CD4-positive, alpha-beta T cell (primary cell): ENCODE measurements around the gene INSIG1. TPM values are rescaled to one million over a fixed set of nuclear protein-coding genes. Genes with fewer than 3 reads are reported as not detected.

Experiments used
- ATAC-seq: fragments of 200-7000 bp; cut with Tn5 transposase; one replicate; pipeline ENCODE4 v1.10.0; 2022; ENCODE audit warnings: mild to moderate bottlenecking; ENCODE audit not compliant: poor library complexity
- CTCF ChIA-PET: fragments of 350-600 bp; sonication (Branson Sonifier 250); formaldehyde crosslinking; loops from one replicate; lab custom pipeline; 2021; ENCODE audit warnings: antibody characterized with exemption, inconsistent platforms; lab: Charles Lee
- POLR2A ChIA-PET: fragments of 350-600 bp; sonication (Branson Sonifier 250); formaldehyde crosslinking; loops from one replicate; lab custom pipeline; 2021; ENCODE audit warnings: antibody characterized with exemption, inconsistent platforms; lab: Charles Lee
- DNase-seq, 14 experiments: peaks; one replicate each; pipeline ENCODE4 v3.0.0-alpha.2; 2013 to 2020; ENCODE audit warnings: mixed read lengths in 2 of 14
- H3K27ac ChIP-seq, 2 donors: one replicate each; pipeline versions ENCODE4 v1.5.1 to v1.7.0; 2013; ENCODE audit warnings: low read length in 2 of 2, low read depth in 1 of 2, mild to moderate bottlenecking in 1 of 2
- H3K27me3 ChIP-seq, 2 experiments: 1 replicate in 1 of 2; 2 replicates in 1 of 2; pipeline versions ENCODE4 v1.6.1 to v1.7.0; 2013; ENCODE audit warnings: low read length in 2 of 2, control low read depth in 1 of 2, mild to moderate bottlenecking in 1 of 2, moderate library complexity in 1 of 2; ENCODE audit not compliant: insufficient read depth in 2 of 2, control insufficient read depth in 1 of 2
- H3K36me3 ChIP-seq: one replicate; pipeline ENCODE4 v1.6.1; 2013; ENCODE audit warnings: low read length, control low read depth; ENCODE audit not compliant: insufficient read depth
- H3K4me1 ChIP-seq: one replicate; pipeline ENCODE4 v1.6.1; 2013; ENCODE audit warnings: low read length, control low read depth; ENCODE audit not compliant: insufficient read depth
- H3K4me3 ChIP-seq: one replicate; pipeline ENCODE4 v1.5.1; 2013; ENCODE audit warnings: mild to moderate bottlenecking, low read length, moderate library complexity
- H3K9me3 ChIP-seq, 2 experiments: 1 replicate in 1 of 2; 2 replicates in 1 of 2; pipeline versions ENCODE4 v1.6.1 to v1.7.0; 2013; ENCODE audit warnings: low read length in 2 of 2, mild to moderate bottlenecking in 2 of 2, control low read depth in 1 of 2, moderate library complexity in 1 of 2; ENCODE audit not compliant: control insufficient read depth in 1 of 2, insufficient read depth in 1 of 2
- H3K27ac Mint-ChIP-seq: one replicate; pipeline ENCODE4 v1.8.0; 2020; ENCODE audit warnings: mixed read lengths
- H3K27me3 Mint-ChIP-seq: one replicate; pipeline ENCODE4 v1.8.0; 2021; ENCODE audit warnings: mixed read lengths
- H3K36me3 Mint-ChIP-seq: one replicate; pipeline ENCODE4 v1.8.0; 2021; ENCODE audit warnings: low read depth, mixed read lengths
- H3K4me1 Mint-ChIP-seq: one replicate; pipeline ENCODE4 v1.8.0; 2021; ENCODE audit warnings: low read depth, mixed read lengths
- H3K4me3 Mint-ChIP-seq: one replicate; pipeline ENCODE4 v1.8.0; 2020; ENCODE audit warnings: mild to moderate bottlenecking, mixed read lengths
- H3K9me3 Mint-ChIP-seq: one replicate; pipeline ENCODE4 v1.8.0; 2020; ENCODE audit warnings: mixed read lengths
- CTCF ChIP-seq: fragments of 200-600 bp; IDR thresholded peaks from one replicate; pipeline ENCODE4 v1.8.0; 2022; ENCODE audit warnings: antibody characterized with exemption, mild to moderate bottlenecking
- intact Hi-C, 2 experiments: fragments of 100-400 bp; cut with DNase I in 1 of 2; cut with micrococcal nuclease in 1 of 2; formaldehyde crosslinking; loops; one replicate each; pipeline versions ENCODE4 v1.15.1 to v1.9.0; 2023 to 2025; cut with DNase I, micrococcal nuclease
- total RNA-seq, 174 experiments: library from RNA in 2 of 174; stranded (reverse) in 2 of 174; gene quantifications; one replicate each; pipeline ENCODE4 v1.2.3 and lab custom pipeline; 2021 to 2026

The INSIG1 gene
- total RNA-seq, 2 experiments from 2014 or later, result 58.1 to 60.9 TPM

GRCh38 chr7:155322530-155322929, 24.9 kb downstream of the INSIG1 start:
- ChIA-PET POLR2A (no interaction called here), CTCF (no interaction called here)
- H3K36me3 ChIP-seq, result no peaks in the 10 kb centered on the region
- Mint-ChIP-seq H3K4me3 (no peak overlapping the region), H3K9me3 (peaks cover 2% of the 10 kb centered on the region), H3K4me1 (no peaks in the 10 kb centered on the region), H3K27me3 (peaks cover 11% of the 10 kb centered on the region), H3K27ac (no peak overlapping the region), H3K36me3 (no peaks in the 10 kb centered on the region)
- peaks cover 0 to 3% of the 10 kb centered on the region in 2 experiments for H3K27me3 ChIP-seq
- no peak for TF ChIP-seq CTCF
- no peak overlapping the region for H3K27ac ChIP-seq
- ATAC-seq (no peak), DNase-seq (no peak)
- intact Hi-C loops, result no loop called here
- H3K4me1 ChIP-seq, result no peaks in the 10 kb centered on the region
- H3K4me3 ChIP-seq, result no peak overlapping the region
- peaks cover 0 to 12% of the 10 kb centered on the region in 2 experiments for H3K9me3 ChIP-seq

GRCh38 chr7:155323001-155323638, 25.4 kb downstream of the INSIG1 start:
- H3K9me3 ChIP-seq, result peaks cover under 1 to 18% of the 10 kb centered on the region in 2 experiments
- peaks cover 5% of the 10 kb centered on the region for H3K4me1 ChIP-seq
- no peak overlapping the region for H3K27ac ChIP-seq
- H3K4me3 Mint-ChIP-seq, result no peak overlapping the region
- no peak overlapping the region for H3K4me3 ChIP-seq
- H3K36me3 ChIP-seq, result no peaks in the 10 kb centered on the region
- TF ChIP-seq CTCF, result no peak
- intact Hi-C loops, result no loop called here
- ChIA-PET POLR2A (no interaction called here), CTCF (no interaction called here)
- H3K27me3 ChIP-seq, result peaks cover 0 to 3% of the 10 kb centered on the region in 2 experiments
- H3K4me1 Mint-ChIP-seq, result no peaks in the 10 kb centered on the region
- ATAC-seq (no peak), DNase-seq (no peak)
- H3K27ac Mint-ChIP-seq, result no peak overlapping the region
- peaks cover 2% of the 10 kb centered on the region for H3K9me3 Mint-ChIP-seq
- H3K27me3 Mint-ChIP-seq, result peaks cover 11% of the 10 kb centered on the region
- H3K36me3 Mint-ChIP-seq, result no peaks in the 10 kb centered on the region

GRCh38 chr7:155324012-155324917, 26.6 kb downstream of the INSIG1 start:
- POLR2A ChIA-PET, result no interaction called here
- no peak overlapping the region for H3K27ac Mint-ChIP-seq
- CTCF ChIA-PET, result no interaction called here
- Histone ChIP-seq H3K27me3 (peaks cover 0 to 3% of the 10 kb centered on the region in 2 experiments), H3K9me3 (peaks cover 8 to 21% of the 10 kb centered on the region in 2 experiments), H3K4me3 (no peak overlapping the region), H3K4me1 (peaks cover 6% of the 10 kb centered on the region), H3K36me3 (no peaks in the 10 kb centered on the region), H3K27ac (no peak overlapping the region)
- peaks cover 2% of the 10 kb centered on the region for H3K9me3 Mint-ChIP-seq
- no peaks in the 10 kb centered on the region for H3K36me3 Mint-ChIP-seq
- no peak for TF ChIP-seq CTCF
- ATAC-seq, result no peak
- no peaks in the 10 kb centered on the region for H3K4me1 Mint-ChIP-seq
- H3K4me3 Mint-ChIP-seq, result no peak overlapping the region
- intact Hi-C loops, result no loop called here
- no peak for DNase-seq
- H3K27me3 Mint-ChIP-seq, result peaks cover 11% of the 10 kb centered on the region
